T-helper 9 cell (primary cell): ENCODE data around the gene PKD2L2.
"Not testable (repeated sequence)": the region's sequence is repeated elsewhere in the genome, so short reads cannot be mapped to it uniquely, and the experiment has no call there.

Source experiments
- DNase-seq: peaks from one replicate; pipeline ENCODE4 v3.0.0-alpha.2; 2020

The PKD2L2 gene

DNA sequence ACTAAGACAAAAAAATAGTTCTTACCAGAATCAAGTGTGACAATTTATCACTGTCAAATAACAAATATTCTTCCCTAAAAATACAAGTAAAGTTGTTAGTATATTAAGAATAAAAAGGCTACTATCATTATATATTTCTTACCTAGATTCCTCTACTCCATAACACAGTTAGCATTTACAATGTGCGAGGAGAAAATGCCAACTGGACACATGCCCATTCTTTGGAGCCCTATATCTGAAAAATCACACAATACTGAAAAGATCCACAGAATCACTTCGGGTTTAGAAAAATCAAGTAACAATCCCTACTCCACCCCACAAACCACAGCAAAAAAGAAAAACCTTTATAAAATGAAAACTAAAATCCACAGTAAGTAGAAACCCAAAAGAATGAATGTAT, 70.9 kb downstream of the PKD2L2 start:
- DNase-seq, result no peak

GRCh38 chr5:137960819-137961218, 71.6 kb downstream of the PKD2L2 start:
- no peak for DNase-seq

GRCh38 chr5:137970384-137970783, 81.1 kb downstream of the PKD2L2 start:
- DNase-seq, result not testable (repeated sequence)

DNA sequence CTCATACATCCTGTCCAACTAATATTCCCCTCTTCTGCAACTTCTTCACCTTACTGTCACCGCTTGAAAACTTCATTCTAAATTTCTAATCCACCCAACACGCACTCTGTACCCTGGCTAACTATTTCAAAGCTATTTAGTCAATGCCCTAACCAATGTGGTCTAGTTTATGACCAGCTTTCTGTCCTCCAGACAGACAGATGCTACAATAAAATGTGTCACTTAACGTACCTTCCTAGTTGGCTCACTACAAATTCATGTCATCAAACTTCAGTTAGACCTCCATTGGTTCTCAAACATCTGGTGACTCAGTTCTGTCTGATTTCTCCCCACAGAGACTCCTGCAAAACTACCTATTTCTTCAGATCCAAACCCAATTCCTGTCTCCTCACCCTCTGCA, 86.0 kb downstream of the PKD2L2 start:
- DNase-seq, result no peak

DNA sequence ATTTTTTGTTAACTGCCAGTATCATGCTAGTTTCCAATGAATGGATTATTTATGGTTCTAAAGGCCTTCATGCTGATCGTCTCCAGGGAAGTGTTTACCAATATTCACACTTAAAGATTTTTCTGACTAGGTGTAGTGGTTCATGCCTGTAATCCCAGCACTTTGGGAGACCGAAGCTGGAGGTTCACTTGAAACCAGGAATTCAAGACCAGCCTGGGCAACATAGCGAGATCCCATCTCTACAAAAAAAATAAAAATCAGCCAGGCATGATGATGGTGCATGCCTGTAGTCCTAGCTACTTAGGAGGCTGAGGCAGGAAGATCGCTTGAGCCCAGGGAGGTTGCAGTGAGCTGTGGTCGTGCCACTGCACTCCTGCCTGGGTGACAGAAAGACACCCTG, 100.2 kb downstream of the PKD2L2 start:
- no peak for DNase-seq
